PFSK-1 (cell line): Measurements from ENCODE around the gene LY6G6D.

Experiments
- FOXP2 ChIP-seq: optimal IDR thresholded peaks from 2 replicates; pipeline ENCODE3; 2011; ENCODE audit warnings: borderline replicate concordance, control low read depth, inconsistent platforms; ENCODE audit not compliant: insufficient read depth; ENCODE audit errors: extremely low read length, extremely low read depth
- POLR2AphosphoS5 ChIP-seq: IDR thresholded peaks from 2 replicates; pipeline ENCODE4 v1.6.1; 2012; ENCODE audit warnings: low read depth, mild to moderate bottlenecking, control low read depth, low read length, moderate library complexity
- SIN3A ChIP-seq: IDR thresholded peaks from 2 replicates; pipeline ENCODE4 v1.6.1; 2012; ENCODE audit warnings: mild to moderate bottlenecking, low read length, moderate library complexity, borderline replicate concordance; ENCODE audit not compliant: insufficient read depth
- TAF1 ChIP-seq: IDR thresholded peaks from 2 replicates; pipeline ENCODE4 v1.6.1; 2012; ENCODE audit warnings: low read length, control low read depth, borderline replicate concordance; ENCODE audit not compliant: insufficient read depth
- TF ChIP-seq, protein P1 (sequence below), 2 experiments: IDR thresholded peaks; 2 replicates each; pipeline versions ENCODE4 v1.6.1 to v1.8.0; 2011 to 2012; ENCODE audit warnings: low read depth in 2 of 2, low read length in 2 of 2, control low read depth in 1 of 2, inconsistent platforms in 1 of 2, mild to moderate bottlenecking in 1 of 2, moderate library complexity in 1 of 2; ENCODE audit not compliant: insufficient read depth in 1 of 2

Gene LY6G6D

DNA sequence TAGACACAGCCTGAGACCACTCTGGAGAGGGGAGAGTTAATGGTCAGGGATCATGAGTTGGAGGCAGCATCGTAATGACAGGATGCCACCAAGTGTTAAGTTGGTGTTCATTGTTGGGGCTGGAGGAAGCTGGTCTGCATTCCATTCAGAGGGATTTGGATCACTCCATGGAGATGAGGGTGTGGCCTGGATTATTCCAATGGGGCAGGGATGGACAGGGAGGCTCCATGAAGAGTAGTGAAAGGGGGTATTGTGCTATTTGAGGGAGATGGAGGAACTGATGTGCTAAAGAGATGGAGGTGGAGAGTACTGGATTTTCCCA is 48.4 kb downstream of the LY6G6D start:
- TF ChIP-seq TAF1 (no peak), SIN3A (no peak), FOXP2 (no peak), POLR2AphosphoS5 (no peak)
- TF ChIP-seq, protein P1, sequence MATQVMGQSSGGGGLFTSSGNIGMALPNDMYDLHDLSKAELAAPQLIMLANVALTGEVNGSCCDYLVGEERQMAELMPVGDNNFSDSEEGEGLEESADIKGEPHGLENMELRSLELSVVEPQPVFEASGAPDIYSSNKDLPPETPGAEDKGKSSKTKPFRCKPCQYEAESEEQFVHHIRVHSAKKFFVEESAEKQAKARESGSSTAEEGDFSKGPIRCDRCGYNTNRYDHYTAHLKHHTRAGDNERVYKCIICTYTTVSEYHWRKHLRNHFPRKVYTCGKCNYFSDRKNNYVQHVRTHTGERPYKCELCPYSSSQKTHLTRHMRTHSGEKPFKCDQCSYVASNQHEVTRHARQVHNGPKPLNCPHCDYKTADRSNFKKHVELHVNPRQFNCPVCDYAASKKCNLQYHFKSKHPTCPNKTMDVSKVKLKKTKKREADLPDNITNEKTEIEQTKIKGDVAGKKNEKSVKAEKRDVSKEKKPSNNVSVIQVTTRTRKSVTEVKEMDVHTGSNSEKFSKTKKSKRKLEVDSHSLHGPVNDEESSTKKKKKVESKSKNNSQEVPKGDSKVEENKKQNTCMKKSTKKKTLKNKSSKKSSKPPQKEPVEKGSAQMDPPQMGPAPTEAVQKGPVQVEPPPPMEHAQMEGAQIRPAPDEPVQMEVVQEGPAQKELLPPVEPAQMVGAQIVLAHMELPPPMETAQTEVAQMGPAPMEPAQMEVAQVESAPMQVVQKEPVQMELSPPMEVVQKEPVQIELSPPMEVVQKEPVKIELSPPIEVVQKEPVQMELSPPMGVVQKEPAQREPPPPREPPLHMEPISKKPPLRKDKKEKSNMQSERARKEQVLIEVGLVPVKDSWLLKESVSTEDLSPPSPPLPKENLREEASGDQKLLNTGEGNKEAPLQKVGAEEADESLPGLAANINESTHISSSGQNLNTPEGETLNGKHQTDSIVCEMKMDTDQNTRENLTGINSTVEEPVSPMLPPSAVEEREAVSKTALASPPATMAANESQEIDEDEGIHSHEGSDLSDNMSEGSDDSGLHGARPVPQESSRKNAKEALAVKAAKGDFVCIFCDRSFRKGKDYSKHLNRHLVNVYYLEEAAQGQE (IDR thresholded peaks at IDR 0.05; ENCODE audit: insufficient read depth in 1 of 2, low read depth in 2 of 2, low read length in 2 of 2) = no peak

DNA sequence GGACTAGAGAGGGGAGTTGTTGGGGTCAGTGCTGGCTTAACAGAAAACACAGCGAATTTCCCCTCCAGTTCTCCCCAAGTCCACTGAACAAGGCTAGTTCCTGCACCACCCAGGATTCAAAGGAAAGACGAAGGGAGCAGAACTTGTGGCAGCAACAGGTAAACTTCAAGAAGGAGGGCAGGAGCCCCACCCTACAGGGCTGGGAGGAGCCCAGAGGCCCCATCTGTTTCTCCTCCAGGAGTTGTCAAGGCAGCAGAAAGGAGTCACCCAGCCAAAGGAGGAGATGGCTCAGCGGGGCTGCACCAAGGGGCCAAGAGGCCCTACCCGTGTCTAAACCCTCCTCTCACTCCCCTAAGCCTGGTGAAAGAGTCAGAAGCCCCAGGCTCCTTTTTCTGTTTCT is 49.0 kb downstream of the LY6G6D start:
- no peak for TF ChIP-seq TAF1
- no peak for TF ChIP-seq FOXP2
- no peak for TF ChIP-seq SIN3A
- TF ChIP-seq, protein P1 (IDR thresholded peaks at IDR 0.05; ENCODE audit: insufficient read depth in 1 of 2, low read depth in 2 of 2, low read length in 2 of 2) = no peak
- TF ChIP-seq POLR2AphosphoS5 = no peak

DNA sequence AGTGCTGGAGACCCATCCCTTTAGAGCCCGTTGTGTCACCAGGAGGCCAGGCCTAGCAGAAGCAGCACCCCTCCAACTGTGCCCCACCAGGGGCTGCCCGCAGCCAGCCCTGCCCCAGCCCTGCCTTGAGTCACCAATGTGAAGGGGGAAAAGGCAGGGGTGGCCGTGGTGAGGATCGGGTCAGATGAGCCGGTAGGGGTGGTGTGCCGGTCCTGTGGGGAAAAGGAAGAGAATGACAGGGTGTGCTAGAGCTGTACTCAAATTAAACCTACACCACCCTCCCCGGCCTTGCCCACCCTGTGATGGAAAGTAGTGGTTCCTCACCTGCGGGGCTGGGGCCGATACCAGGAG is 50.4 kb downstream of the LY6G6D start:
- TF ChIP-seq, protein P1 (IDR thresholded peaks at IDR 0.05; ENCODE audit: insufficient read depth in 1 of 2, low read depth in 2 of 2, low read length in 2 of 2) = no peak
- no peak for TF ChIP-seq FOXP2
- no peak for TF ChIP-seq POLR2AphosphoS5
- no peak for TF ChIP-seq TAF1
- no peak for TF ChIP-seq SIN3A

DNA sequence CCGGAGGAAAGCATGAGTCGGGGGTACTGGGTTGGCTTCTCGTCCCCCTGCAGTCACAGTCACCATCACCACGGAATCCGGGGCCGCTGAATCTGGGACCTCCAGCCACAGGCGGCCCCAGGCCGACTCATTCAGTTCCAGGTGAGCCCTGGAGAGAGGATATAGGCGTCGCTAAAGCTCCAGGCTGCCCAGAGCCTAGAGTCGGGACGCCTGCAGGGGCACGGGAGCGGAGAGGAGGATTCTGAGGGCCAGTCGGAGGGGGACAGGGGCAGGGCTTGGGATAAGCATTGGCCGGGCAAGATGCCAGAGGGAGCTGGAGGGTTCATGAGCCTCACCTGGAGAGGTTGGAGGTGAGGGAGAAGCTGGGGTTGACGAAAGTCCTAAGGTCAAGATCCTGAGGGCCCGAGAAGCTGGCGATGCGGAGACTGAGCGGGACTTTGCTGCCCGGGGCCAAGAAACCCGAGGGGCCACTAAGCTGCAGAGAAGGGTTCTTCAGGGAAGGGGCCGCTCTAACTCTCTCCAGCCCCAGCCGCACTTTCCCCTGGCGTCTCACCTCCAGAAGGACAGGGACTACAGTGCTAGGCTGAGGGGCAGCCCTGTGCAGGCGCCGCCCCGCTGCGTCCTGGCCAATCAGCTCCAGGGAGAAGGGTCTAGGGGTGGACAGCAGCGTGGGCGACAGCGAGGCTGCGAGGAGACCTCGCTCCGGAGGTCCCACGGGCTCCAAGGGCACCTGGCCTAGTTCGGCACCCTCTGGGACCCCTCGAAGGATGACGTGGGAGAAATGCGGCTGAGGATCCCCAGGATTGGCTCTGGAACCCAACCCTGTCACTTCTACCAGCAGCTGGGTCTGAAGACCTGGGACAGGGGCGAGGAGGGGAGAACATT is 51.0 kb downstream of the LY6G6D start:
- no peak for TF ChIP-seq POLR2AphosphoS5
- TF ChIP-seq, protein P1 (IDR thresholded peaks at IDR 0.05; ENCODE audit: insufficient read depth in 1 of 2, low read depth in 2 of 2, low read length in 2 of 2) = no peak
- no peak for TF ChIP-seq TAF1
- no peak for TF ChIP-seq FOXP2
- TF ChIP-seq SIN3A = no peak
